ENCODE results near the gene FNDC3A.
A peak's percentile ranks its signal among the peaks of the same experiment; 100 is the strongest.

The FNDC3A gene

DNA sequence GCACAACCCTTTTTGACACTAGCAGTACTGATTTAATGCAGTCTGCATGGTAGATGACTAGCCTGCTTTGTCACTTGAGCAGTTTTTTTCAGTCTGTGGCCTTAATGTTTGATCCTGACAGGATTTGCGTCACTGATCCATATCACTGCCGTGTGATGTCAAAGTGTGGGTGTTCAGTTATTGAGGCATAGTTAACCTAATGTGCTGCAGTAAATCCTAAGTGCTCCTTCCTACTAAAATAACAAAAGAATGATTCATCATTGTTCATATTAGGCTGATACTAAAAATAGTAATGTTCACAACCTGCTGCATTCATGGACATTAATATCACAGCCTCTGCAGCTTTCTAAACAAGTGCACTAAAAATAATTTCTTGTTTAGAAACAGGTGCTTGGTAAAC lies 122.5 kb downstream of the FNDC3A start:
- peak; percentile 98 for DNase-seq (ENCODE audit: low read depth)
- TF ChIP-seq, protein P1, sequence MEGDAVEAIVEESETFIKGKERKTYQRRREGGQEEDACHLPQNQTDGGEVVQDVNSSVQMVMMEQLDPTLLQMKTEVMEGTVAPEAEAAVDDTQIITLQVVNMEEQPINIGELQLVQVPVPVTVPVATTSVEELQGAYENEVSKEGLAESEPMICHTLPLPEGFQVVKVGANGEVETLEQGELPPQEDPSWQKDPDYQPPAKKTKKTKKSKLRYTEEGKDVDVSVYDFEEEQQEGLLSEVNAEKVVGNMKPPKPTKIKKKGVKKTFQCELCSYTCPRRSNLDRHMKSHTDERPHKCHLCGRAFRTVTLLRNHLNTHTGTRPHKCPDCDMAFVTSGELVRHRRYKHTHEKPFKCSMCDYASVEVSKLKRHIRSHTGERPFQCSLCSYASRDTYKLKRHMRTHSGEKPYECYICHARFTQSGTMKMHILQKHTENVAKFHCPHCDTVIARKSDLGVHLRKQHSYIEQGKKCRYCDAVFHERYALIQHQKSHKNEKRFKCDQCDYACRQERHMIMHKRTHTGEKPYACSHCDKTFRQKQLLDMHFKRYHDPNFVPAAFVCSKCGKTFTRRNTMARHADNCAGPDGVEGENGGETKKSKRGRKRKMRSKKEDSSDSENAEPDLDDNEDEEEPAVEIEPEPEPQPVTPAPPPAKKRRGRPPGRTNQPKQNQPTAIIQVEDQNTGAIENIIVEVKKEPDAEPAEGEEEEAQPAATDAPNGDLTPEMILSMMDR (conservative IDR thresholded peaks at IDR 0.05; ENCODE audit: control insufficient read depth, insufficient read depth, low read depth, low read length): no peak
- H3K4me3 ChIP-seq (ENCODE audit: control insufficient read depth, low read depth, low read length): no peak overlapping the region

GRCh38 chr13:49098771-49099512 lies 123.2 kb downstream of the FNDC3A start:
- no peak overlapping the region for H3K4me3 ChIP-seq (ENCODE audit: control insufficient read depth, low read depth, low read length)
- DNase-seq (ENCODE audit: low read depth): peak; percentile 38
- TF ChIP-seq, protein P1 (conservative IDR thresholded peaks at IDR 0.05; ENCODE audit: control insufficient read depth, insufficient read depth, low read depth, low read length): peak; percentile 24

DNA sequence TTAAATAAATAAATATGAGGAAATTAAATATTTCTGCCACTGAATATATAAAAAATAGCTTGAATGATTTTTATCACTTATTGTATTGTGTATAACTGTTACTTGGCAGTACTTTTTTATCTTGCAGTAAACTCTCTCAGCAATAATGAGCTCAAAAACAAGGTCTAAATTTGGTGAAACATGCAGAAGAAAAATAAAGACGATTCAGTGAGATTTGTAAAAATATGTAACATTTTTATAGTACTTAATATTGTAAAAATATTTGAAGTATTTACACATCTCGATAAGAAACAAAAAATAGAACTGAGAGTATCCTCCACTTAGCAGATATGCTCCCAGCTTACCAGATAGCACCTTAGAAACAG lies 123.8 kb downstream of the FNDC3A start:
- no peak overlapping the region for H3K4me3 ChIP-seq (ENCODE audit: control insufficient read depth, low read depth, low read length)
- TF ChIP-seq, protein P1 (conservative IDR thresholded peaks at IDR 0.05; ENCODE audit: control insufficient read depth, insufficient read depth, low read depth, low read length): no peak
- no peak for DNase-seq (ENCODE audit: low read depth)

DNA sequence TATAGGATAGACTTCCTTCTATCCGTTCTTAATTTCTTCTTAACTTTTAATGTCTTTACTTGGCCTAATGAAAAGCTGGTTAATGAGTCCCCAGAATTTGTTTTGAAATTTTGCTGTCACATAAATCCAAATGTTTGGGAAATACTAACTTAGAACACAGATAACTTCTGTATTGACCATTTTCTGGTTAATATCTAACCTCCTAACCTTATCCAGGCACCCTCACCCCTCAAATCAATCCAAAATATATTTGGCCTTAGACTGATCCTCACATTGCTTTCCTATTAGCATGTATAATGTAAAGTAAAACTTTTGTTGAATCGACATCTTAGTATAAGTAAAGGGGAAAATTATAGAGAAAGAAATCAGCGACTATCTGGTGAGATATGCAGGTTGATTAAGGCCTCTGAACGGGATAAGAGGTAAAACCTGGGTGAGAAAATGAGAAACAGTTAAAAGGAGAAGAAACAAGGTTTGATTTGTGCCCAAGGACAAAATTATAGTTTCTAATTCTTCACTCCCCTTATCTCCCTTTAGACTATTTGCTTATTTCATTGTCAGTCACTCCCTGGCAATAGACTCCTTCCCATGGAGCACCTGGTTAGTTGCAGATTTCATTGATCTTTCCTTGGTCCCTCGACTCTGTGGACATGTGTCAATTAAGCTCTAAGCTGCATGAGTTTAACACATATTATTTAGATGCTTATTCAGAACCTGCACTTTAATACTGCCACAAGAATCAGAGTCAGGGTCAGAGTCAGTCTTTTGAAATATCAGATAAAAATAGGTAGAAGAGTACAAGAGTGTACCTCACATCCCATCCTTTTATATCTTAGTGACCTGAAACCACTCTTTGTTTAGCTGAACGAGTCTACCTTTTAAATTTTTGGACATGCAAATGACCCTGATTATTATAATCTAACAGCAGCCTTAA lies 125.2 kb downstream of the FNDC3A start:
- no peak for DNase-seq (ENCODE audit: low read depth)
- no peak overlapping the region for H3K4me3 ChIP-seq (ENCODE audit: control insufficient read depth, low read depth, low read length)
- TF ChIP-seq, protein P1 (conservative IDR thresholded peaks at IDR 0.05; ENCODE audit: control insufficient read depth, insufficient read depth, low read depth, low read length): no peak

DNA sequence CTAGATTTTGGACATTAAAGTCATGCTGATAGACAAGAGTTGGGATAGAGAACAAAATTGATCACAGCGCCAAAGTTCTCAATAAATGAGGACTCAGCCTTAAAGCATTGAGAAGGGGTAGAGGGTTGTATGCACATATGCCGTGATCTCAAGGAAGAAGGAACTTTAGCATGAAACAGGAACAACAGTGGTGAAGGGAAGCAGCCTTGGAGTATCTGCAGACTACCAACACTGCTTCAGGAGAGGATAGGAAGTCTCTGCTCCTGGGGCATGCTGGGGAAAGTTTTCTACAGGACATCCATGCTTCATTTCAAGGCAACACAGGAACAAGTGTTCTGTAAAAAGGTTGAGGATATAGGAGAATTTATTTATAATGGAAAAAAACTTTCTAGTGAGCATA lies 132.5 kb downstream of the FNDC3A start:
- TF ChIP-seq, protein P1 (conservative IDR thresholded peaks at IDR 0.05; ENCODE audit: control insufficient read depth, insufficient read depth, low read depth, low read length): no peak
- no peak for DNase-seq (ENCODE audit: low read depth)
- H3K4me3 ChIP-seq (ENCODE audit: control insufficient read depth, low read depth, low read length): no peak overlapping the region

DNA sequence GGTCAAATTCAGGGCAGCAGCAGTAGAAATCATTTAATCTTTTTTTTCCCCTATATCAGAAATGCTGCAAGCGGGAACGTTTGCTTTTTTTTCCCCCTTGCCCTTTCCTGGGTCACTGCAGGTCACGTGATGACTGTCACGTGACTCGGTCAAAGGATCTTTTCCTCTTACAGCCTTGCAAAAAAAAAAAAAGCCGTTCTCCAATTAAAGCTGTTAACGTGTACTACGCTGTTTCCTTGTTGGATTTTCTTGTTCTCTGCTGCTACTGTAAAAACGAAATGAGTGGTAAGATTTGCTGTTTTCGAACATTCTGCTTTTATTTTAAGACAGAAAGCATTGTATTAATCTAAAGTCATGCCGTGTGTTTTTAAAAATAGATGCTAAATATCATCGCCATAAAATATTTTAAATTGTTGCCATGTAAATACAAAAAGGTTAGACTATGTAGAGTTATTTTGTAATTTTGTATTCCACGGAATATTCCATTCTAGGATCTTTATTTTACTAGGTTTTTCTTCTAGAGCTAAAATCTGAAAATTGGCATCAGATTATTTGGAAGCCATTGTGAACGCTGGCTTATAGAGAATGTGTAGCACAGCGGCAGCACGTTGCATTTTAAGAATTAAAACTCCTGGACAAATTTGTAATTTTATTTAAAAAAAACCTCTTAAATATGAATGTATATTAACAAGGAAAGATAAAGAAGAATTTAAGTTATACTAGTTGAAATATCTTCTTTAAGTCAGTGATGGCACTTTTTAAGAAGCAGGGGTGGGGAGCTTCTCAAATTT lies 134.6 kb downstream of the FNDC3A start:
- peak; percentile 93 for DNase-seq (ENCODE audit: low read depth)
- TF ChIP-seq, protein P1 (conservative IDR thresholded peaks at IDR 0.05; ENCODE audit: control insufficient read depth, insufficient read depth, low read depth, low read length): no peak
- H3K4me3 ChIP-seq (ENCODE audit: control insufficient read depth, low read depth, low read length): peak overlapping the region; percentile 73
